ENCODE data around the gene HRH3.

Gene HRH3

DNA sequence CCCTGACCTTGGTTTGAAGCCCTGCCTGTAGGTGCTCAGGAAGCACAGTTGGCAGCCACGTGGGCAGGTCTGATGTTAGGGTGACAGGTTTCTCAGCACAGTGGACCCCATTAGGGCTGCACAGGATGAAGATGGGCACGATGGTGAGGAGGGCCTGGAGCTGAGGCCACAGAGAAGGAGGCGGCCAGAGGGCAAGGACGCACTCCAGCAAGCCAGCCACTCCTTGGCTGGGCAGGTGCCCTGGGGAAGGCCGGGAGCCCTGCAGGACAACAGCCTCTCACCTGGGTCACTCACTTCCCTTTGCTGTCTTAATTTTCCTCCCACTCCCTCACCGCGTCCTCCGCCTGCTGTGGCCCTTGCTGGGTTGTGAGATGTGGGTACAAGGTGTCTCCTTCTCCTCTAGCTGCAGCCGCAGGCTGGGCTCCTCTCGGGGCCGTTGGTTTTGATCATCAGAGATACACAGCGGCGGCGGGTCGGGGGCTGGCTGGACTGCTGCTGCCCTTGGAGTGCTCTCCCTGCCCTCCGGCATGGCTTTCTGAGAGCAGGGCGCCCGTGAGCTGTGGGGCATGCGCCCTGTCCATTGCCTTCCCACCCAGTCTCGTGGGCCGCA lies 23.9 kb upstream of the HRH3 start:
- DNase-seq: no peak

DNA sequence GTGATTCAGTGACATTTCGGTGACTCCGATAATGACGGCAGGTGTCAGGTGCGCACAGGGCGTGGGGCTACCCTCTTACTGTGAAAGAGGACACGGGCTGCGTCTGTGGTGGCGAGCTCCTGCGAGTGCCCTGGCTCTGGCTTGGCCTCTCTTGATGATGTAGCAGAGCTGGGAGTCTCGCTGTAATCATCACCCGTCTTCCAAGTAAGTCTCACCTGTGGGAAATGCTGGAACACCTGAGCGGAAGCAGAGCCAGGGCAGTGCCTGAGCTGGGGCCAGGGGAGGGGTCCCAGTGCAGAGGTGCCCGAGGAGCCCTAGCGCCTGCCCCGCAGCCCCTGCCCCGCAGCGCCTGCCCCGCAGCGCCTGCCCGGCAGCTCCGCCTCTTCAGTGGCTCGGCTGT lies 23.0 kb upstream of the HRH3 start:
- DNase-seq: no peak

DNA sequence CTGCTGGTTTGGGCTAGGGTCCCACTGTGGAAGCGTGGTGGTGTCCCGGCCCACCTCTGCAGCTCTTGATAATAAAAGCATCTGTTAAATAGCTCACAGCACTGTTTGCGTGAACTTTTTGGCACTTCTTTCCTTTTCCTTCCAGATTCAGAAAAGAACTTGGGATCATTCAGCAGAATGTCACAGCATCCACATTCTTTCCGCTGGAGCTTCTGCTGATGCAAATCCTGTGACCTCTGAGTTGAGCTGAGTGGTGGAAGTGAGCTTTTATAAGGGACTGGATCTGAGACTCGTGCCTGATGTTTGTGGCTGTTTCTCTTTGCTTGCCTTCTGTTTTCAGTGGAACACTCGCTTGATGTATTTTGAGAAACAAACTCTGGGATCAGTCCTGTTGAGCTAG lies 22.1 kb upstream of the HRH3 start:
- DNase-seq: no peak

DNA sequence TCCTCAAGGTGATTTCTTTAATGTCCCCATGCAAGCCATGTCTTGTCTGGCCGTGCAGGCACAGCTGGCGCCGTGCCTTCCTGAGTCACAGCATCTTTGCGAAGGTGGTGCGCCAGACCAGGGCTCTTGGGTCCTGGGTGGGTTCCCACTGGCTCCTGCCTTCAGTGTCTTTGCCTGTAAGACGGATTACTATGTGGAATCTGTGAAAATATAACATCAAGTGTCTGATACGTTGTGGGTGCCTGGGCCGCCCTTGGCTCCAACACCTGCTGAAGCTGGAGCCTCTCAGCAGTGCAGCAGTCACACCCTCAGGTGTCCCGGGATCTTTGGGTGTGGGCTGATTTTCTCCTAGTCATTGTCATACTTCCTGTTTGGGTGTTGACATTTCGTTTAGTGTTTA lies 21.4 kb upstream of the HRH3 start:
- no peak for DNase-seq

DNA sequence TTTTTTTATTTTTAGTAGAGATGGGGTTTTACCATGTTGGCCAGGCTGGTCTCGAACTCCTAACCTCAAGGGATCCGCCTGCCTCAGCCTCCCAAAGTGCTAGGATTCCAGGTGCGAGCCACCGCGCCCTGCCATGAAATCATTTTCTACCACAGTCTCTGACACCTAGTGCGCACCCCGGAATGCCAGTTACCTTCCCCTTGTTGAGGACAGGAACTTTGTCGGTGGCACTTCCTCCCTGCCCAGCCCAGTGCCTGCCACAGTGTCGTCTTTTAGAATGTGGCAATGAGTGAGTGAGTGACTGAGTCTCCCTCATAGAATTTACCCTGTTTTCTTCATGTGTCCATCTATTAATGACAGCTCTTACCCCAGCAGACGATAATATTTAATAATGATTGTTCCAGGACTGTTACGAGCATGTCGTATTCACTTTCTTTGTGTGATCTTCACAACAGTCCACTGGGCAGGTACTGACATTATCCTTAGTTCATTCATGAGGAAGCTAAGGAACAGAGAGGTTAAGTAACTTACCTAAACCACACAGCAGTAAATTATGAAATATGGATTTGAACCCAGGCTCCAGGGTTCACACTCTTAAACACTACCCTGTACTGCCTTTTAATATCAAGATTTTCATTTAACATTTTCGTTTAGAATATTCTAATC lies 20.1 kb upstream of the HRH3 start:
- DNase-seq: no peak

DNA sequence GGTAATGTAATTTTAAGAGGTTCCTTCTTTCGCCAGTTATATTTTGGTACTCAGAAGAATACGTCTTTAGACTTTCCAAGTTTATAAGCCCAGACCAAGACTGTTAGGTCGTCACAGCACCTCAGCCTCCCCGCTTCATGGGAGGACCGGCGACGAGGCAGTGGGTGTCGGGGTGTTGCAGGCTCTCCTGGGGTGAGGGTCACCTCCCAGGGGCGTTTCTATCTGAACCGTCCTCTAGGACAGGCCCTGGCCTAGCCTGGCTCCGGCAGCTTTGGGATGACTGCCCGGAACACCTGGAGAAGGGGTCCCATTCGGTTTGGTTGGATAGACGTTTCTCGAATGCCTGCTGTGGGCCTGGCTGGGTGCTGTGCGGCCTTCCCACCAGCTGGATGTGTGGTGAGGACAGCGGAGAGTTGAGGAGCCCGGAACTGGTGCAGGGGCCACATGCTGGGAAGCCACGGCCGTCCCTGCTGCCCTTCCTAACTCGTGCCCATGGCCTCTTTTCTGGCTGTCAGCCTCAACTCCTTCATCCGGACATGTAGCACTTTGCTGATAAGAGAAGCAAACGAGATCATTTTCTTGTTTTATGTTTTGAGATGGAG lies 19.3 kb upstream of the HRH3 start:
- no peak for DNase-seq

DNA sequence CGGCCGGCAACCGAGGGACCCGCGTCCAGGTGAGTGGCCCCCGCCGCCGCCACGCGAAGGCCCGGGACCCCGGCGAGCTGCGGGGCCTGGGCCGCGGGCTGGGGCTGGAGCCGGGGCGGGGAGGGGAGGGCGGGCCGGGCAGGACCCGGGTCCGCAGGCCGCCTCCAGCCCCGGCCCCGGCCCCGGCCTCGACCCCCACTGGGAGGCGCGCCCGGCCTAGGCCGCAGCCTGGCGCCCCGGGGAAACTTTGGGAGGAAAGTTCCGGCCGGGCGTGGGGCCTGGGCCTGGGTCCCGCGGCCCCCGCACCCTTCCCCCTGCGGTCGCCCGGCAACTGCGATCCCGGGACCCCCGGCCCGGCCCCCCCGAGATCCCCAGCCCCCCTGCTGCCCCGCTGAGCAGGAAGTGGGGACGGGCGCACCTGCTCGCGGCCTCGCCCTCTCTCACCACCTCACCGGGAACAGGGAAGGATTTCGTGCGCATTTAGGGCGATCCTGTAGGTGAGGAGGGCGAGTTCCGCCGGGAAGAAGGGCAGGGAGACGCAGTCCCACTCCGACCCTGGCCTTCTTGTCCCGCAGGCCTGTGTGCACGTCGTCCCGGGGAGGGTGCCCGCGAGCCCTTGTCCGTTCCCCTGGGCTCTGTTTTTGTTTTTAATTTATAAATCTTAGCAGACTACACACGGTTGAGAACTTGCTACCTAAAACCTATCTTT lies 18.6 kb upstream of the HRH3 start:
- no peak for DNase-seq

DNA sequence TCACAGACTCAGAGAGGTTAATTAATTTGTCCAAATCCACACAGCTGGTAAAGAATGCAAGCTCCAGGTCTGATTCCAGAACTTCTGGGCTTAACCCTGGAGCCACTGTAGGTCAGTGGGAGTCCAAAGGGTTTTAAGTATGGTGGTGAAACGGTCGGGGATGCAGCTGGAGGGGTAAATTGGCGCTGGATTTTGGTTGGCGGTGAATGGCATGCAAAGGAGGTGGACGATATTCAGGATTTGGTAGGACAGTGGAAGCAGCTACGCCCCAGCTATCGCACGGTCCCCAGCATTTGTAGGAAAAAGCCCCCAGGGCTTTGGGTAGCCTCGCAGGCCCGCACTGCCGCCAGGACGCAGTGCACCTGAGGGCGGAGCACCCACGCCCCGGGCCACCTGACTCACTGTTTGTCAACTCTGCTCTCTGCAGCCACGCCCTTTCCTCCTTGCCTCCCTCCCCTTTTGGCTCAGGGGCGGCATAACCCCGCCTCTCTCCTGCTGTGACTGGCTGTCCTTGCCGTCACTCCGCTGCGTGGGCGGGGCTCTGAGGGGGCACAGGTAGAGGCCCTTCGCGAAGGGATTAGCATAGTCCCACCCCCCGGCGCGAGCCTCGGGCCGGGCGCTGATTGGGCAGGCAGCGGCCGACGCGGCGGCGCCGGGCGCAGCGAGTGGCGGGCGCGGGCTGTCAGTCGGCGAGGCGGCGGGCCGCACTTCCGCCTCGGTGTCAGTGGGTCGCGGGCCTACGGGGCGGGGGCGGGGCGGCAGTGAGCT lies 17.9 kb upstream of the HRH3 start, which contains the start of gene OSBPL2:
OSBPL2 (plus strand) TSS at position 721 of the 768 bp plus-strand sequence. CDS start 17,664 bp downstream, outside the sequence.
- DNase-seq: peak; percentile 100

DNA sequence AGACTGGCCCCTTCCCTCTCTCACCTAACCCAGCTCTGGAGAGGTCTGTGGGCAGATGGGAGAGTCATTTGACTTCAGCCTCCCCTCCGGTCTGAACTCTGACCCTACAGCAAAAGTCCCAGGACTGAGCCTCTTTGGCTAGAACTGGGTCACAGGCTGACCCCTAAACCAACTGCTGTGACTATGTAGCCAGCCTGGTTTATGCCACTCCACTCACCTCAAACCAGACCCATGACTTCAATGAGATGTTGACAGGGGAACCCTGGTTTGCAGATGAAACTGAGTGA lies 17.4 kb upstream of the HRH3 start:
- no peak for DNase-seq

DNA sequence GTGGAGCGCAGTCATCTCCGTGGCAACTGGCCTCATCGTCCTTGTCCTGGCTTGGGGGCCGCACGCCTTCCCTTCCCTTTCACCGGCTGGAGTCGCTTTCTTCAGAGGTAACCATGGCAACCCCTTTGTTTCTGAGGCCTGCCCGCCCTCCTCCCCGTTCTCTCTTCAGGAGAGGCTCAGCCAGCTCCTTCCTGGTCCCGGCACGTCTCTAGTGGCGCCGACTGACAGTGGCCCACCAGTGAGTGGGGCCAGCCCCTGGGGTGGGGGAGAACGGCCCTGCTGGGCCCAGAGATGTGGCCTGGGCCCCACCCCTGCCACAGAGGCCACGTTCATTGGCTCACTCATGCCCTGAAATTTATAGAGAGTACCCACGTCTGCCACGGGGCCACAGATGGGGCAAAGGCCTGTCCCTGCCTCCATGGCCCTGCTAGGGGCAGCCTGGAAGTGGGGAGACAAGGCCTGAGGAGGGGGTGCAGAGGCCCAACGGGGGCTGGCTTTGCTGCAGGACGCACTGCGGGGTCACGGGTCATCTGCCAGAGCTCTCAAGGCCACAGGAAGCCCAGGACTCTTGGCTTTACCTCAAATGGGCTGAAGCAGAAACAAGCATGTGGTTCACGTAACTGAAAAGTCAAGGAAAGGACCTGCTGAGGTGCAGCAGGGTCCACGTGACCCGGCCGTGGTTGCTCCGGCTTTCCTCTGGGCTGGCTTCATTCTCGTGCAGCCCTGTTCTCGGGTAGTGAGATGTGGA lies 16.9 kb upstream of the HRH3 start:
- DNase-seq: no peak

DNA sequence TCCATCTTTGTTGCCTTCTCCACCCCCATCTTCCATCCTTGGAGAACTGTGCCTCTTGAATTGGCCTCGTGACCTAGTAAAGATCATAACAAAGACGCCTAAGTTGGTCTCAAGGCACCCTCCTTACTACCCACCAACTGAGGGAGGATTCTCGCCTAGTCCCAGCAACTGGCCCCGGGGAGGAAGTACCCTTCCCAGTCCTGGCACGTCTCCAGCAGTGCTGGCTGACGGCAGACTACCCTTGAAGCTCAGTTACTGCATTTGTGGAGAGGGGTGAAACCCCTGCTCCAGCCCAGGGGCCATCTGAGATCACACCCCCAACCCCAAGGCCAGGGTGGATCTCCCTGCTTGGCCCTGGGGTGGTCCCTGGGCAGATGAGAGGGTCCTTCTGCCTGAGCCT lies 16.1 kb upstream of the HRH3 start:
- DNase-seq: no peak

DNA sequence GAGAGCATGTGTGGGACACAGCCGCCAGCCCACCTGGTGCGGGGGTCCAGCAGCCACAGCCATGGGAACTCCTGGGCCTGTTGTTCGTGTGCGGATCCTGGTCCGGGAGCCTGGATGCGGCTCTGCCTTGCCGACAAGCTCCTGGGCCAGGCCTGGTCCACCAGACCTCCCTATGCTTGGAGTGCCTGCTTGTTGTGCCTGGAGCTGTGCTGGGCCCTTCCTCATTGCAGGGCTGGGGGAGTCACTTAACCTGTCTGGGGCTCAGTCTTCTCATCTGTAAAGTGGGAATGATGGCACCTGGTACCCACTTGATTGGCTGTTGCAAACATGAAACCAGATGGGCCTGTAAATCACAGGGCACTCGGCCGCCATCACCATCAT lies 15.7 kb upstream of the HRH3 start:
- DNase-seq: no peak

DNA sequence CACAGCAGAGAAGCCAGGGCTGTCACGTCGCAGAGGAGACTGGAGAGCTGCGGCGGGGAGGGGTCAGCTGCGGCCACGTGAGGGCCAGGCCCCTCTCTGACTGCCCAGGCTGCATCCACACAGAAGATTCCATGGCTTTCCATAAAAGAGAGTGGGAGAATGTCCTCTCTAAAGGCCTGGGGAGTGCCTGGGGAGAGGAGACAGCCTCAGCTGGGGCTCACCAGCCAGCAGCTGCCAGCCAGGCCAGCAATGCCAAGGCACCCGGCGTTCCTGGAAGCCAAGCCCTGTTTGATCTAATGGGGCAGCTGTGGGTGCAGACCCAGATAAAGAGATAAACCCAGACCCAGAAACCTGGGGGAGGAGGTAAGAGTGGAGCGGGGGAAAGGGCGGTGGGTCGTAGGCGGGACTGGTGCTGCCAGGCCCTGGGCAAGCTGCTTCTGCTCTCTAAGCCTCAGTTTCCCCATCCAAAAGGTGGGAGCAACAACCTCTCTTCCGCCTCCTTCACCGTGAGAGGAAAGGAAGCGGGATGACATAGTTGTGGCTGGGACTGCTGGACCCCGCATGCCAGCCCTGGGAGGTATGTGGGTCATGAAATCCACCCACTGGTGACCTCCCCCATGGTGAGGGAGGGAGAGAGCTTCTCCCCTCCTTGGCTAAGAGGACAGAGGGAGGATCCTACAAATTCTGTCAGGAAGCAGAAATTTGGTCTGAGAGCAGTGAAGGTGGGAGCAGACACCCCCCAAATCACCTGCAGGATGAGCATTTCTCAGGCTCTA lies 15.1 kb upstream of the HRH3 start:
- no peak for DNase-seq

DNA sequence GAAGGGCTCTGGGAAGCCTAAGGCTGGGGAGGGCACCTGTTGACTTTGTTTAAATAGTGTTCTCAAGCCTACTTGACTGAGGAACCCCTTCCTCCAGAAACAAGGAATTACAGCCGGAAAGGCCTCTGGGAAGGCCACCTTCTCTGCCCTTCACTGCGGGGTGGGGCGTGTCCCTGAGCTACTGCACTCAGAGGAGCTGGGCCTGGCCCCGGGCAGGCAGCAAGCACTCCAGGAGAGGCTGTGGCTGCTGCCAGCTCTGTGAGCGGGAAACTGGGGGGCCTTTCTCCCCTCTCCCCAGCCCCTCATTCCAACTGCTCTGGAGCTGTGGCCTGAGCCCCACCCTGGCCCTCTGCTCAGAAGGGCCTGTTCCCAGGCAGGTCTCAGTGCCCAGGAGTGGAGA lies 14.3 kb upstream of the HRH3 start:
- DNase-seq: no peak

DNA sequence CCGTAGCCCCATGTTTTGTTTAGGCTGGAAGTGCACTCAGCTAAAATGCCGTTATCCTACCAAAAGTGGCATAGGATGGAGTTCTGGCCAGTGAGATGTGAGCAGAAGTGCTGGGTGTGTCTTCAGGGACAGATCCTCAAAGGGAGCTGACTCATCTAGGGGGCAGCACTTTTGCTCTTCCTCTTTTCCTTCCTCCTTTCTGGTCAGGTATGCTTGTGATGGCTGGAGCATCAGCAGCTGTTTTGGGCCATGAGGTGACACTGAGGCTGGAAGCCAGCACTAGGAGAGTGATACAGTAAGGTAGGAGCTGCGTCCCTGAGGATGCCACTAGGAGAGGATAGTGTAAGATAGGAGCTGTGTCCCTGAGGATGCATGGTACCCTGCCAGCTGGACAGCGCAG lies 13.6 kb upstream of the HRH3 start:
- no peak for DNase-seq

DNA sequence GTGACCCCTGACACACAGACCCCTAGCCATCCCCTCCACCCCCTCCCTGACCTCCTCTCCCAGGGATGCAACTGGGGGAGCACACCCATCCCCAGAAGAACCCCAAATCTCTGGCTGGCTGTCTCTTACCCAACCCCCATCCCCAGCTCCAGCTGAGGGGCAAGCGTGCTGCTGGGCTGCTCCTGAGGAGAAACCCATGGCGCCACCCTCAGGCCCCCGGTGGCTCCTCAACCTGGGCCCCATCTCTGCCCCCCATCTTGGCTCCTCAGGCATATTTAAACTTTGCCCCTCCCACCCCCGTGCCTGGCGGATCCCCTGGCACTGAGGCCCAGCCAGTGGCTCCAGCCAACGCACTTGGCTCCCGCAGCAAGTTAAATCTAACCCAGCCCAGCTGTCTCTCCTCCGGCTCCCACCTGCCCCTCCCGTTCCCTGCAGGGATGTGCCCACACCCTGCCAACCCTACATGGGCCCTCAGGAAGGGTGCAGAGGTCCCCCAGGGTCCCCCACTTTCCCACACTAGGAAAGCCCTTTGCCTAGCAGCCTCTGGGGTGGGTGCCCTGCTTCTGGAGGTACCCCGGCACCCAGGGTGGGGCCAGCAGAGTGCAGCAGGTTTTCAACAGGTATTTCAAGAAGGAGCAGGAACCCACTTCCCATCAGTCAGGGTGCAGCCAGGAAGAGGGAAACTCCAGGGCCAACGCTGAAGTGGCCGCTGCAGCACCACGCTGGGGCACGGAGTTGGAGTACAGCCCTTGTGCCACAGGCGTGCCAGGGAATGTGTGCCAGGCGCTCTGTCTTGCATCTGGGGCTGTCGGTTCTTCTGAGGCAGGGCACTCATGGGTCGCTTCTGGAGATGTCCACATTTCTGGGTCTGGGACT lies 12.9 kb upstream of the HRH3 start:
- DNase-seq: no peak

DNA sequence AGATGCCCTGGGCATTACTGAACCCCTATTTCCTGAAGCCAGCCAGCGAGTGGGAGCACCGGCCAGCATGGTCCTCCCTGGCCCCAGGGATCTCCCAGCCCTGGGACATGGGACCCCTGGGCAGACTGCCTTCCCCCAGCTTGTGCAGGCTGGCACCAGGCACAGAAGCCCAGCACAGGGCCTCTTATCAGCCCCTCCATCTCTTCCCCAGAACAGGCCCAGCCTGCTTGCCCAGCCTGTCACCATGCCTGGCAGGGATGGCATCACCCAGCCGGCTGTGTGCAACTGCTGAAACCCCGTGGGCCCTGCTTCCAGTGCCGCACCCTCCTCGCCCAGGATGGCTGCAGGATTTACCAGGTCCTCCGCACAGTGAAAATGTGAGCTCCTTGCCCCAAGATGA lies 12.1 kb upstream of the HRH3 start:
- no peak for DNase-seq

DNA sequence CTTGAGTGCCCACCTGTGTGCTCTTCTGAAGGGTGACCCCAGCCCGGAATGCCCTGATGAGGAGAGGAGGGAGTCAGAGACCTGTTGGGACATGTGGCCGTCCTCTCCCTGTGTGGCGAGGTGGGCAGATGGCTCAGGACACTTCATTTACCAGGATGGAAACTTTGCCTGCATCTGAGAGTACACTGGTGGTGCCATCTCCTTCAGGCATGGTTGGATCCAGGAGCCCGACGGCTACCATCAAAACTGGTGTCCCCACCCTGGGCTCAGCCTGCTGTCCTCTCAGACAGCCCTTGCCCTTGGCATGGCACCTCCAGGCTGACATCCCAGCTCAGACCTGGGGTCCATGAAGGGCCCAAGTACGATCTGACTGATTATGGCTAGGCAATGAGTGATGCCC lies 11.2 kb upstream of the HRH3 start:
- DNase-seq: no peak

DNA sequence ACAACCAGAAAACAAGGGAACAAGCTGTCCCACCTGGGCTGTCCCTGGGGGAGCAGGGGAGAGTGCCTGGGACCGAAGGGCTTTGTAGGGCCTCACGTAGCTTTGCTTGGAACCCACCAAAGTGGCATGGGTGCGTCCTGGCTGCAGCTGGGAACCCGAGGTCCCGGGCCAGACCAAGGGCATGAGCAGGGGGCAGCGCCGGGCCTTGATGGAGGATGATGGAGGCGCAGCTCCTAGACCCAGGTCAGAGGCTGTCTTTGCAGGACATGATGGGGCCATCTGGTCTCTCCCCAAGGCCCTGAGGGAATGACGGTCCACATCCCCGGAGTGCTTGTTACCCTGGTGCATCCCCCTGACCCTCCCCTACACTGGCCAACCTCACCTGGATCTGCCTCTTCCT lies 10.6 kb upstream of the HRH3 start:
- DNase-seq: no peak

DNA sequence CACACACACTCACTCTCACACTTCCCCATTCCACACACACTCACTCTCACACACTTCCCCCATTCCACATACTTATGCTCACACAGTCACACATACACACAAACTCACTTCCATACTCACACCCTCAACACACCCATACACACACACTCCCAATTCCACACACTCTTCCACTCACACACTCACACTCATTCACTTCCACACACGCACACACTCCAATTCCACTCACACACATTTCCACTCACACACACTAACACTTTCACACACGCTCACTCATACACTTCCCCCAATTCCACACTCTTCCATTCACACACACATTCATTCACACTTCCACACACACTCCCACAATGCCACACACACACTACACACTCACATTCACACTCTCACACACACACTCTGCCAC lies 10.2 kb upstream of the HRH3 start:
- DNase-seq: no peak

DNA sequence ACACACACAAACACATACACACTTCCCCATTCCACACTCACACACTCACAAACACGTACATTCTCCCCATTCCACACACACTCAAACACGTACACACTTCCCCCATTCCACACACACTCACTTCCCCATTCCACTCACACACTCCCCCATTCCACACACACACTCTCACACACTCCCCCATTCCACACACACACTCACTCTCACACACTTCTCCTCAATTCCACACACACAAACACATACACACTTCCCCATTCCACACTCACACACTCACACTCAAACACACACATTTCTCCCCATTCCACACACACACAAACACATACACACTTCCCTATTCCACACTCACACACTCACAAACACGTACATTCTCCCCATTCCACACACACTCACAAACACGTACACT lies 9.6 kb upstream of the HRH3 start:
- DNase-seq: no peak
